K562 (cell line): ENCODE results near the gene LGR6. TPM values are rescaled to one million over a fixed set of nuclear protein-coding genes. Genes with fewer than 3 reads are reported as not detected.

Source experiments
- ATAC-seq: fragments of 200-7000 bp; cut with Tn5 transposase; 3 replicates; pipeline ENCODE4 v1.9.1; 2020; ENCODE audit warnings: moderate library complexity
- BruUV-seq: library from RNA; stranded (reverse); fragments of 400-500 nt; replicated peaks from 2 replicates; lab custom pipeline; 2021; lab: Mats Ljungman, UMichigan
- CTCF ChIA-PET: fragments of 300-600 bp; formaldehyde crosslinking; extraction: SDS; loops from one replicate; lab custom pipeline; 2021; ENCODE audit warnings: low intra/inter-chr PET ratio; lab: Yijun Ruan, JAX
- POLR2A ChIA-PET: fragments of 300-600, 350-650 bp; sonication (Branson Sonifier 250); formaldehyde crosslinking; extraction: SDS; loops from one replicate; lab custom pipeline; 2021; ENCODE audit warnings: antibody characterized with exemption, inconsistent platforms; lab: Yijun Ruan, JAX
- DNase-seq, 4 experiments: peaks; one replicate each; pipeline versions ENCODE4 v3.0.0 to v3.0.0-alpha.2; 2011 to 2018; ENCODE audit warnings: low spot score in 3 of 4, mixed read lengths in 3 of 4; ENCODE audit errors: extremely low read depth in 1 of 4
- FAIRE-seq: peaks from 2 replicates; lab custom pipeline; 2011; peaks lifted over from hg19 to GRCh38; lab: Jason Lieb, UNC
- H2AFZ ChIP-seq: 2 replicates; pipeline ENCODE4 v1.6.0; 2011; ENCODE audit warnings: low read depth, low read length, control low read depth, inconsistent platforms
- H3K27ac ChIP-seq: fragments of 200-600 bp; 3 replicates; pipeline ENCODE4 v1.8.0; 2011; ENCODE audit warnings: low read depth, mild to moderate bottlenecking, control low read depth, inconsistent platforms, low read length, moderate library complexity, mixed read lengths; ENCODE audit errors: extremely low read depth
- H3K27me3 ChIP-seq, 2 experiments: fragments of 300-600 bp in 1 of 2; 2 replicates in 1 of 2; 3 replicates in 1 of 2; pipeline versions ENCODE4 v1.6.0 to v1.8.0; 2011; ENCODE audit warnings: inconsistent platforms in 2 of 2, low read length in 2 of 2, mild to moderate bottlenecking in 1 of 2, mixed read lengths in 1 of 2, moderate library complexity in 1 of 2; ENCODE audit not compliant: control insufficient read depth in 2 of 2, insufficient read depth in 2 of 2
- H3K36me3 ChIP-seq: fragments of 300-600 bp; 3 replicates; pipeline ENCODE4 v1.8.0; 2011; ENCODE audit warnings: mild to moderate bottlenecking, low read length, inconsistent platforms; ENCODE audit not compliant: control insufficient read depth, insufficient read depth
- H3K4me1 ChIP-seq, 2 experiments: fragments of 200-600 bp in 1 of 2; replicated peaks in 1 of 2; 2 replicates in 1 of 2; 3 replicates in 1 of 2; pipeline versions ENCODE4 v1.5.1 to v1.8.0; 2011; ENCODE audit warnings: inconsistent platforms in 2 of 2, low read length in 2 of 2, mild to moderate bottlenecking in 1 of 2, mixed read lengths in 1 of 2, moderate library complexity in 1 of 2; ENCODE audit not compliant: control insufficient read depth in 2 of 2, insufficient read depth in 2 of 2
- H3K4me2 ChIP-seq: 2 replicates; pipeline ENCODE4 v1.6.1; 2011; ENCODE audit warnings: low read length, control low read depth, inconsistent platforms, mixed read lengths; ENCODE audit not compliant: insufficient read depth
- H3K4me3 ChIP-seq: fragments of 200-600 bp; sonication (generic), shearing (Covaris generic); 2 replicates; pipeline ENCODE4 v1.5.1; 2016; ENCODE audit warnings: control low read depth, inconsistent platforms
- H3K79me2 ChIP-seq: fragments of 200-600 bp; 3 replicates; pipeline ENCODE4 v1.8.0; 2011; ENCODE audit warnings: low read length, inconsistent platforms; ENCODE audit not compliant: control insufficient read depth, insufficient read depth
- H3K9ac ChIP-seq, 2 experiments: 2 replicates each; pipeline versions ENCODE4 v1.6.0 to v1.6.1; 2011; ENCODE audit warnings: low read depth in 2 of 2, low read length in 2 of 2, control low read depth in 1 of 2, inconsistent platforms in 1 of 2, mild to moderate bottlenecking in 1 of 2, mixed read lengths in 1 of 2; ENCODE audit not compliant: insufficient read depth in 1 of 2
- H3K9me1 ChIP-seq: one replicate; pipeline ENCODE4 v1.6.0; 2011; ENCODE audit warnings: inconsistent platforms, mild to moderate bottlenecking, low read length, moderate library complexity; ENCODE audit not compliant: control insufficient read depth, insufficient read depth
- H3K9me3 ChIP-seq: replicated peaks from 2 replicates; pipeline ENCODE4 v1.5.1; 2011; ENCODE audit warnings: low read depth, low read length, inconsistent platforms; ENCODE audit not compliant: control insufficient read depth, insufficient read depth
- H4K20me1 ChIP-seq: replicated peaks from 2 replicates; pipeline ENCODE4 v1.6.1; 2011; ENCODE audit warnings: low read length, inconsistent platforms, mixed read lengths; ENCODE audit not compliant: control insufficient read depth, insufficient read depth
- BRCA1 ChIP-seq, 2 experiments: fragments of 450-650 bp in 1 of 2; sonication (generic) in 1 of 2; formaldehyde crosslinking in 1 of 2; IDR thresholded peaks; 2 replicates each; pipeline versions ENCODE4 v1.5.0 to v1.6.1; 2017 to 2020; ENCODE audit warnings: mild to moderate bottlenecking in 1 of 2, missing genetic modification reagents in 1 of 2
- CC2D1A ChIP-seq: fragments of 450-650 bp; IDR thresholded peaks from 2 replicates; pipeline ENCODE4 v1.6.1; 2017; ENCODE audit warnings: mild to moderate bottlenecking
- CREM ChIP-seq: IDR thresholded peaks from 2 replicates; pipeline ENCODE4 v1.6.1; 2014; ENCODE audit warnings: antibody characterized with exemption, low read depth
- CTBP1 ChIP-seq: fragments of 450-650 bp; IDR thresholded peaks from 2 replicates; pipeline ENCODE4 v1.6.1; 2016; ENCODE audit warnings: borderline replicate concordance
- ESRRA ChIP-seq: fragments of 450-650 bp; IDR thresholded peaks from 2 replicates; pipeline ENCODE4 v1.6.1; 2014; ENCODE audit warnings: low read depth, mild to moderate bottlenecking, moderate library complexity, borderline replicate concordance
- ETV5 ChIP-seq: sonication (generic); formaldehyde crosslinking; IDR thresholded peaks from 2 replicates; pipeline ENCODE4 v1.4.0; 2020; ENCODE audit warnings: low read depth, mild to moderate bottlenecking, missing genetic modification reagents
- FOSL1 ChIP-seq: fragments of 200-800 bp; sonication (Bioruptor generic); conservative IDR thresholded peaks from 2 replicates; pipeline ENCODE4 v1.6.1; 2016; ENCODE audit warnings: missing genetic modification characterization, missing compliant biosample characterization
- HMGXB4 ChIP-seq: sonication (generic); formaldehyde crosslinking; IDR thresholded peaks from 2 replicates; pipeline ENCODE4 v1.8.1; 2023; ENCODE audit warnings: mild to moderate bottlenecking, missing genetic modification reagents
- HNRNPUL1 ChIP-seq: fragments of 200-400 bp; formaldehyde crosslinking; IDR thresholded peaks from 2 replicates; pipeline ENCODE4 v1.6.1; 2017; ENCODE audit warnings: low read length
- JUND ChIP-seq, 2 experiments: IDR thresholded peaks; 2 replicates in 1 of 2; 3 replicates in 1 of 2; pipeline ENCODE4 v1.6.1; 2011; ENCODE audit warnings: borderline replicate concordance in 2 of 2, low read depth in 2 of 2, low read length in 2 of 2, improper control_type of control experiment in 1 of 2, missing biosample characterization in 1 of 2, missing genetic modification characterization in 1 of 2, missing genetic modification reagents in 1 of 2
- KLF10 ChIP-seq: fragments of 250-450 bp; sonication (Bioruptor Pico); IDR thresholded peaks from 2 replicates; pipeline ENCODE4 v1.6.1; 2021; ENCODE audit warnings: matching md5 sums
- MAFK ChIP-seq: IDR thresholded peaks from 2 replicates; pipeline ENCODE4 v1.6.1; 2011; ENCODE audit warnings: low read length, improper control_type of control experiment
- NFXL1 ChIP-seq: fragments of 450-650 bp; formaldehyde crosslinking; IDR thresholded peaks from 2 replicates; pipeline ENCODE4 v1.4.0; 2021; ENCODE audit warnings: mild to moderate bottlenecking
- NRF1 ChIP-seq, 2 experiments: fragments of 450-650 bp; IDR thresholded peaks in 1 of 2; conservative IDR thresholded peaks in 1 of 2; 2 replicates each; pipeline ENCODE4 v1.6.1; 2014; ENCODE audit warnings: mild to moderate bottlenecking in 2 of 2
- POLR2AphosphoS5 ChIP-seq: IDR thresholded peaks from 2 replicates; pipeline ENCODE4 v1.6.1; 2011; ENCODE audit warnings: mild to moderate bottlenecking, low read depth, low read length, moderate library complexity; ENCODE audit not compliant: control insufficient read depth, insufficient read depth
- PRMT5 ChIP-seq: sonication (generic); formaldehyde crosslinking; IDR thresholded peaks from 2 replicates; pipeline ENCODE4 v1.5.0; 2020; ENCODE audit warnings: missing genetic modification reagents
- RAD21 ChIP-seq, 2 experiments: fragments of 250-450 bp in 1 of 2; fragments of 450-650 bp in 1 of 2; sonication (Bioruptor Pico) in 1 of 2; formaldehyde crosslinking in 1 of 2; IDR thresholded peaks in 1 of 2; conservative IDR thresholded peaks in 1 of 2; 2 replicates each; pipeline versions ENCODE4 v1.4.0 to v1.8.0; 2020 to 2022; ENCODE audit warnings: mild to moderate bottlenecking in 2 of 2, moderate library complexity in 1 of 2
- ZKSCAN8 ChIP-seq: fragments of 200-800 bp; sonication (Bioruptor generic); IDR thresholded peaks from 2 replicates; pipeline ENCODE4 v1.6.1; 2016; ENCODE audit warnings: missing genetic modification characterization, missing compliant biosample characterization
- ZNF384 ChIP-seq: IDR thresholded peaks from 2 replicates; pipeline ENCODE4 v1.6.1; 2012; ENCODE audit warnings: low read depth, low read length, improper control_type of control experiment
- ZNF830 ChIP-seq: fragments of 250-450 bp; sonication (Bioruptor Pico); IDR thresholded peaks from 2 replicates; pipeline ENCODE4 v1.5.0; 2021; ENCODE audit warnings: mild to moderate bottlenecking
- WGBS: fragments of 100-300 bp; shearing (Covaris generic); methylation state at CpG from one replicate; pipeline ENCODE4 v1.1.6; 2016; ENCODE audit warnings: low coverage, mixed read lengths; ENCODE audit not compliant: insufficient coverage; ENCODE audit errors: missing lambda C conversion rate; 5-methylcytosine and 5-hydroxymethylcytosine counted together
- in situ Hi-C: fragments of 300-500 bp; cut with MboI; formaldehyde crosslinking; loops from 4 replicates; pipeline ENCODE4 v1.15.0; 2018; ENCODE audit warnings: inconsistent platforms, mixed read lengths
- intact Hi-C: fragments of 100-400 bp; cut with micrococcal nuclease; formaldehyde crosslinking; loops from 2 replicates; pipeline ENCODE4 v1.14.2; 2022
- polyA plus RNA-seq, 8 experiments: library from polyadenylated mRNA; depleted of rRNA in 4 of 8; stranded (reverse) in 5 of 8; unstranded in 3 of 8; fragments of >200 nt; fragmentation: Nextera tagmentation in 2 of 8; fragmentation: Illumina TruSeq in 1 of 8; extraction: Ambion mirVana in 2 of 8; extraction: Trizol in 1 of 8; gene quantifications; 2 replicates each; pipeline versions ENCODE4 v1.2.1 to v1.2.3, GENCODE V29; 2011 to 2014; ENCODE audit warnings: inconsistent platforms in 1 of 8, missing spikeins in 1 of 8
- total RNA-seq, 7 experiments: library from RNA; depleted of rRNA in 6 of 7; stranded (reverse); fragments of >200 nt in 6 of 7; fragmentation: Illumina TruSeq in 2 of 7; extraction: Trizol in 2 of 7; gene quantifications; 2 replicates each; pipeline versions ENCODE4 v1.2.1 to v1.2.3, GENCODE V29; 2011 to 2021; ENCODE audit warnings: low replicate concordance in 1 of 7

The LGR6 gene
- total and polyA plus RNA-seq, 9 of the 15 experiments (the other 6 are each of a cell fraction or from before 2014, with no cell fraction given), result 0.01 to 0.54 (median 0.17) TPM; not detected in 1

DNA sequence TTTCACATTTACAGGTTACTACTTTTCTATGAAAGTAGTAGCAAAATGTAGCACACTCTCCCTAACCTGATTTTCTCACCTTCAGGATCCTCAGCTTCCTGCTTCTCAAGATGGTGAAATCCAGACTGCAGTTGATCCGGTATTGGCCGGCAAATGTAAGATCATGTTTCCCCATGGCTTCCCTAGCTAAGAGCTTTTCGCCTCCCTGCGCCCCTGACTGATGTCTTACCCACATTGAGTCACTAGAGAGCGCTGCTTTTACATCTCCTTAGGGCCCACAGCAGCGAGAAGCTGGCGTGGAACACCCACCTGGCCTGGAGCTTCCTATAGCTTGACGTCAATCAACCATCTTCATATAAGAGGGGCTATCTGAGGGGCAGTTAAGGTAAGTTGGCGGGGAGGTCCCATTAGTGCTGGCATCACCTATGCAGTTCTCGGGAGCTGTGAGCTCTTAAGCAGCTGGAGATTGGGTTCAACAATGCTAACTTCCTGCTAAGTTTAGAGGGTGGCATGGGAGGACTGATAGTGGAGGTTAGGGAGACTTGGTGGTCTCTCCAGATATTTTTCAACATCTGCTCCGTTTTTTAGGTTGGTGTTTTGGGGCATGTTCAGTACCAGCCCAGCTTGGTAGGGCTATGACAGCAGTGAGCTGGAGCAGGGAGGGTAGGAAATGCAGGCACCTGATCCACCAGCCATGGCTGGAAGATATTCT is 38.7 kb upstream of the LGR6 start:
- Histone ChIP-seq H3K27me3 (no peaks in the 10 kb centered on the region), H3K4me3 (no peak overlapping the region), H2AFZ (peak overlapping the region; percentile 4; the same call in 1 of the 2 replicates), H3K4me1 (peaks cover 39 to 61% of the 10 kb centered on the region in 2 experiments), H3K79me2 (peaks cover 57% of the 10 kb centered on the region), H3K9me3 (no peaks in the 10 kb centered on the region), H3K27ac (peak overlapping the region; percentile 27; the same call in 2 of the 3 replicates), H3K4me2 (no peak overlapping the region; the same call in 1 of the 2 replicates), H3K9me1 (no peaks in the 10 kb centered on the region), H3K9ac (peak overlapping the region; percentile 12 to 57; a peak in 1 of 4 replicates), H4K20me1 (no peaks in the 10 kb centered on the region), H3K36me3 (peaks cover 90% of the 10 kb centered on the region)
- WGBS, result 45% methylated on average over 11 of the region's 11 CpGs
- BruUV-seq, result no TSS peak
- DNase-seq (peak; percentile 60 to 84 (median 66)), ATAC-seq (peak; percentile 77), FAIRE-seq (peak; percentile 89)
- POLR2A ChIA-PET, result interaction anchor here (0.6 to 4.5 kb wide), 8 partner anchors 8 to 326 kb away, joined by 3 to 49 read pairs (median 4); partner anchors contain the start of gene ARL8A
- in situ Hi-C loops (no loop called here), intact Hi-C loops (loop anchor here (1.0 to 10.0 kb wide), 3 partner anchors 29 to 650 kb away; partner anchors contain the start of gene KDM5B)
- CTCF ChIA-PET, result interaction anchor here (0.7 to 1.0 kb wide), 3 partner anchors 161 to 326 kb away, joined by 3 to 4 read pairs (median 3); no protein-coding TSS in a partner anchor
- TF ChIP-seq ZNF830 (no peak), CREM (peak; percentile 29; the same call in 1 of the 2 replicates), ETV5 (CRISPR knock-in tag) (no peak), HNRNPUL1 (no peak), BRCA1 (IDR thresholded peaks at IDR 0.05) (no peak), BRCA1 (CRISPR knock-in tag; IDR thresholded peaks at IDR 0.05) (no peak), FOSL1 (0 out of 2 replicates have a peak, but pooled peaks have one; percentile 4), POLR2AphosphoS5 (peak; percentile 31; the same call in 1 of the 2 replicates), JUND (IDR thresholded peaks at IDR 0.05; ENCODE audit: borderline replicate concordance, low read depth, low read length) (peak; percentile 36; the same call in 1 of the 2 replicates), JUND (tag; IDR thresholded peaks at IDR 0.05; ENCODE audit: borderline replicate concordance, low read depth, low read length) (no peak; the same call in 2 of the 3 replicates), NFXL1 (CRISPR knock-in tag) (no peak), MAFK (0 out of 2 replicates have a peak, but pooled peaks have one; percentile 4), KLF10 (CRISPR knock-in tag) (no peak), PRMT5 (no peak), RAD21 (CRISPR knock-in tag; conservative IDR thresholded peaks at IDR 0.05 in 1 of 2, IDR thresholded peaks at IDR 0.05 in 1 of 2) (peak; percentile 51 to 77; a peak in 3 of 4 replicates), CTBP1 (peak; percentile 23; the same call in 1 of the 2 replicates), HMGXB4 (CRISPR knock-in tag) (no peak), ESRRA (no peak), NRF1 (conservative IDR thresholded peaks at IDR 0.05 in 1 of 2, IDR thresholded peaks at IDR 0.05 in 1 of 2) (0 out of 4 replicates have a peak, but pooled peaks of 1 of the 2 experiments have one; percentile 8), CC2D1A (0 out of 2 replicates have a peak, but pooled peaks have one; percentile 54), ZKSCAN8 (CRISPR knock-in tag) (no peak), ZNF384 (no peak)
